Eye (tissue), 1 donor: ENCODE results near the gene DTD1.
"Not testable (repeated sequence)": the region's sequence is repeated elsewhere in the genome, so short reads cannot be mapped to it uniquely, and the experiment has no call there.

ENCODE experiments used
- DNase-seq: peaks from one replicate; pipeline ENCODE4 v3.0.0-alpha.2; 2015

Gene DTD1

GRCh38 chr20:18749528-18749927, 161.7 kb downstream of the DTD1 start:
- no peak for DNase-seq

GRCh38 chr20:18750735-18751134, 162.9 kb downstream of the DTD1 start:
- no peak for DNase-seq

DNA sequence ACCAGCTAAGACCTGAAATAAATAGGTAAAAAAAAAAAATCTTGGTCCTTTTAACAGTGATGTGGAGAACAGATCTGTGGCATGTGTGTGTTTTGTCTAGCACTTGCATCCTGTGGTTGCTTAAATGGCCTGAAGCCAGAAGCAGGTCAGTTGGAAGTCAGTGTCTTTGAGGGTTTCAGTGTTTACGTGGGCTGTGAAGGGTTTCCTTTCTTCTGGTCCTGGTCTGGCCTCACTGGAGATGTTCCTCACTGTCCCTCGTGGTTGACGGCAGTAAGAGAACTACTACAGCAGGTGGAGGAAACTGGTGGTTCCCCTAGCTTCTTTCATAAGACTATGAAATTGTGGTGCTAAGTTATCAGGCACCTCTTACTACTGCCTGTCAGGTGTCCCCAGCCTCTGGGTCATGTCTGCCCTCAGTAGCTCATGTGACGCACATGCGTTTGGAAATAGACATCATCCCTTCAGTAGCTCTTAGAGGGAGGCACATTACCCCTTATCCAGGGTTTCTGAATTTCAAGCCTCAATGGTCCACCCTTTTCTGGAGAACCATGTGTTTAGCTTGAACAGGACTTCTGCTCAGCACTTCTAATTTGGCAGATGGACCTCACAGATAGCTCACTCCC, 166.3 kb downstream of the DTD1 start:
- DNase-seq = no peak

DNA sequence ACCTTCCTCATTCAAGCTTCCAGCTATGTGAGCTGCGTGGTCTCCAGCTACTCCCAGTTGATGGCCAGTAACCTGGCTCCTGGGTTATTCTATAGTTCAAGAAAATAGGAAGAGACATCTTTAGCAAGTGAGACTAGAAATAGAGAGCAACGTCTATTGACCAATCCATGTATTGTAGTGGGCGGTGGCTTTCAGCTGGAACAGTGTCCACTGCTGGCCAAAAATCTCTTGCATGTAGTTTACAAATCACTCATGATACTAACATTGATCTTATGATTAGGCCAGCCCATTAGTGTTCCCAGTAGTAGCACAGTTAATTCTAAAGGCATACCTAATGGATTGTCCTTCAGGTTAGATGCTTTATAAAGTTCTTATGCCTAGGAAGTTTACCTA, 166.8 kb downstream of the DTD1 start:
- no peak for DNase-seq

DNA sequence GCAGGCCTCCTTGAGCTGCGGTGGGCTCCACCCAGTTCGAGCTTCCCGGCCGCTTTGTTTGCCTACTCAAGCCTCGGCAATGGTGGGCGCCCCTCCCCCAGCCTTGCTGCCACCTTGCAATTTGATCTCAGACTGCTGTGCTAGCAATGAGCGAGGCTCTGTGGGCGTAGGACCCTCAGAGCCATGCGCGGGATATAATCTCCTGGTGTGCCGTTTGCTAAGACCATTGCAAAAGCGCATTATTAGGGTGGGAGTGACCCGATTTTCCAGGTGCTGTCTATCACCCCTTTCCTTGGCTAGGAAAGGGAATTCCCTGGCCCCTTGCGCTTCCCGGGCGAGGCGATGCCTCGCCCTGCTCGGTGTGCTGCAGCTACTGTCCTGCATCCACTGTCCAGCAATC, 173.0 kb downstream of the DTD1 start:
- DNase-seq = not testable (repeated sequence)

- no peak for DNase-seq
These were observed 179.8 kb downstream of the DTD1 start for GRCh38 chr20:18767676-18768075.

DNA sequence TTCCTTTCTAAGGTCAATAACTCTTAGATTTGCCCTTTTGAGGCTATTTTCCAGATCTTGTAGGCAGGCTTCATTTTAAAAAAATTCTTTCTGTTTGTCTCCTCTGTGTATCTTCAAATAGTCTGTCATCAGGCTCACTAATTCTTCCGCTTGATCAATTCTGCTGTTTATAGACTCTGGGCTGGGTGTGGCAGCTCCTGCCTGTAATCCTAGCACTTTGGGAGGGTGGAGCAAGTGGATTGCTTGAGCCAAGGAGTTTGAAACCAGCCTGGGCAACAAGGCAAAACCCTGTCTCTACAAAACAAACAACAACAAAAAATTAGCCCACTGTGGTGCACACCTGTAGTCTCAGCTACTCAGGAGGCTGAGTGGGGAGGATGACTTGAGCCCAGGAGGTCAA, 185.7 kb downstream of the DTD1 start:
- no peak for DNase-seq

- no peak for DNase-seq
These were observed 186.4 kb downstream of the DTD1 start for GRCh38 chr20:18774207-18774606.

GRCh38 chr20:18775633-18776032, 187.8 kb downstream of the DTD1 start:
- no peak for DNase-seq

DNA sequence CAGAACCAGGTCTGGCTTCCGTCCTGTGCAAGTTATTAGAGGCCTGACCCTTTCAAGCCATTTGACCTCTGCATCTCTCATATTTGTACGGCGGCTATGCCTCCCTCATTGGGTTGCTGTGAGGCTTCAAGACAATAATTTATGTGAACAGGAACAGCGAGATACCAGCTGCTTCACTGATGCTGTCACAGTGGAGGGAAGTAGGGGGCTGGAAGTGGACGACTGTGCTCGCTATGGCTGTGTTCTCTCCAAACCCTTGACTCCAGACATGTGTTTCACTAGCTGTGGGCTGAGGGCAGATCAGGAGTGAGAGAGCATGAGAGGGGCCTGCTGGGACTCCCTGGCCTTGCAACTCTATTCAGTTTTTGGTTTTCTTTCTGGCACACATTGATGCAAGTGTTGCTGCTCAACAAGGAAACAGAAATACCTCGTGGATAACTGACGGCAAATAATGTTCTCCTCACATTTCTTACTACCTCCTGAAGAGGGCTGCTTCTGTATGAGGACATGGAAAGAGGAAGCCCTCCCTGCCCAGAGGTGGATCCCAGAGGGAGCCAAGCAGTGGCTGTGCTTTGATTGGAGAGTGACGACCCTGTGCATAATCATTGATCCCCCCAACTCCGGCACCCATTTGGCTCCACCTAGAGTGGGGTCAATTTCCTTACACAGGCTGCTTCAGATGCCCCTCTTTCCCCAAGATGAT, 191.0 kb downstream of the DTD1 start:
- DNase-seq = no peak

- no peak for DNase-seq
These were observed 192.7 kb downstream of the DTD1 start for GRCh38 chr20:18780385-18781130.

DNA sequence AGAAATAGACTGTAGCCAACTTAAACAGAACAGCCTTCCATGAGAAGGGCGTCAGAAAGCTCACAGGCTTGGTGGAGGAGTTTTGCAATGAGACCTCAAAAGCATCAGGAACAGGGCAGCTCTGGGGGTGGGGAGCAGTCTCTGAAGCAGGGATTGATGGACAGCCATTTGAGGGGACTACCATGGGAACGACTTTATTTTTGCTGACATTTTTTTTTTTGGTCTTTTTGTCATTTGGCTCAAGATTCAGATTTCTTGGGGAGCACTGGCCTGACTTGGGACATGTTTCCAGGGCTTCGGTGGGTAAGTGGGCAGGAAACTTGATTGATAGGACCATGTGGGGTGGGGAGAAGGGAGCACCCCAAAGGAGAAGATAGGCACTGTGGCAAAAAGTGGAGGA, 193.7 kb downstream of the DTD1 start:
- DNase-seq = no peak

GRCh38 chr20:18783385-18783959, 195.6 kb downstream of the DTD1 start:
- no peak for DNase-seq

DNA sequence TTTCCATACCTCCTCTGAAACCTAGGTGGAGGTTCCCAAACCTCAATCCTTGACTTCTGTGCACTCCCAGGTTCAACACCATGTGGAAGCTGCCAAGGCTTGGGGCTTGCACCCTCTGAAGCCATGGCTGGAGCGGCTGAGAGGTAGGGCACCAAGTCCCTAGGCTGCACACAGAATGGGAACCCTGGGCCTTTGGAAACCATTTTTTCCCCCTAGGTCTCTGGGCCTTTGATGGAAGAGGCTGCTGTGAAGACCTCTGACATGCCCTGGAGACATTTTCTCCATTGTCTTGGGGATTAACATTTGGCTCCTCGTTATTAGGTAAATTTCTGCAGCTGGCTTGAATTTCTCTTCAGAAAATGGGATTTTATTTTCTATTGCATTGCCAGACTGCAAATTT, 199.2 kb downstream of the DTD1 start:
- DNase-seq = not testable (repeated sequence)

DNA sequence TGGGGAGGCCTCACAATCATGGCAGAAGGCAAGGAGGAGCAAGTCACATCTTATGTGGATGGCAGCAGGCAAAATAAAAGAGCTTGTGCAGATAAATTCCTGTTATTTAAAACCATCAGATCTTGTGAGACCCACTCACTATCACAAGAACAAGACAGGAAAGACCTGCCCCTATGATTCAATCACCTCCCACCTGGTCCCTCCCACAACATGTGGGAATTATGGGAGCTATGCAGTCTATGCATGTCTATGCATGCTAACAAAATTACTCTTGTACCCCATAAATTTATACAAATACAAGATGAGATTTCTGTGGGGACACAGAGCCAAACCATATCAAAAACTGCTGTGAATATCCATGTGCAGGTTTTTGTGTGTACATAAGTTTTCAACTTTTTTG, 200.2 kb downstream of the DTD1 start:
- DNase-seq = no peak

DNA sequence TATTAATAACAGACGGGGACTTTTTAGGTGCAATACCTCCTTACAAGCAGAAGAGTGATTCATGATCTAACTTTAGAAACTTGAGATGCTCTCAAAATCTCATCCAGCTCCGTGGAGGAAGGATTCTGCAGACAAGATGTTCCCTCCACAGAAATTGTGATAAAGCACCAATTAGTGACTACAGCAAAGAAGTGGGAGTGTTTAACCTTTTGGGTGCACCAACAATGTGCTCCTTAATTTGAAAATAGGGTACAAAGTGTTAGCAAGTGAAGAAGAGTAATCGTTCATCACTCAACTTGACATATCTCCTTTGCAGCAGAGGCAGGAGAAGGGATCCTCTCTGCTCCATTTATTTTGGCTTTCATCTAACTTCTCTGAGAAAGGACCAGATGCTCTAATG, 202.9 kb downstream of the DTD1 start:
- DNase-seq = no peak

DNA sequence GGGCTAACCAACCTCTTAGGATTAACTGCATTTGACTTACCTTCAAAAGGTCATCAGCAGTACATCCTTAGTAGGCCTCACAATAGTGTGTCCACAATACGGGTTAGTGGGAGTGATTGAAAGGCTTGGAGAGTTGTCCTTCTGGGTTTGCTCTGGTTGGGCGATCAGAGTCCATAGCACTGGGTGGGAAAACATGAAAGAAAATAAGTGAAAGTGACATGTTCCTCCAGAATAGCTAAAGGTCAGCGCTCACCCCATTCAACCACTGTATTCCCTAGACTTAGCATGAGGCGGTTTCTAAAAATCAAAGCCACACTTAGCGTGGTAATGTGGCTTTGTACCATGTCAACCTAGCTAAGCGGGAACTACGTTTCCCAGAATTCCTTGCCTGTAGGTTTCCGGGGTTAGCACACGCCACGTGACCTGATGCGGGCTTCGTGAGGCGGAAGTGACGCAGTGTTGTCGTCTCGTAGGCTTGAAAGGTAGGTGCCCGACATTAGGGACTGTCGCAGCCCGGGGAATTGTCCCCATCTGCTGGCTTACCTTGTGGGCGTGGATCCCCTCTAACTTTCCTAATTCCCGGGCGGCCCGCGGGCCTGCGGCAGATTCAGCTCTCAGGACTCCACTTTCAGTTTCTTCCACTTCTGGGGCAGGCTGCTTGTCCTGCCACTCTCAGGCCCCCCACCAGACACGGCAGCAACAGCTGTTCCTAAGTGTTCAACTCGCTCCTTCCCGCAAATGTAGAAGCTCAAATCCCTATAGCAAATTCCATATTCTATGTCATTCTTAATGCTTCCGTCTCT, 206.0 kb downstream of the DTD1 start:
- peak; percentile 98 for DNase-seq

GRCh38 chr20:18794428-18794787, 206.6 kb downstream of the DTD1 start:
- DNase-seq = no peak

DNA sequence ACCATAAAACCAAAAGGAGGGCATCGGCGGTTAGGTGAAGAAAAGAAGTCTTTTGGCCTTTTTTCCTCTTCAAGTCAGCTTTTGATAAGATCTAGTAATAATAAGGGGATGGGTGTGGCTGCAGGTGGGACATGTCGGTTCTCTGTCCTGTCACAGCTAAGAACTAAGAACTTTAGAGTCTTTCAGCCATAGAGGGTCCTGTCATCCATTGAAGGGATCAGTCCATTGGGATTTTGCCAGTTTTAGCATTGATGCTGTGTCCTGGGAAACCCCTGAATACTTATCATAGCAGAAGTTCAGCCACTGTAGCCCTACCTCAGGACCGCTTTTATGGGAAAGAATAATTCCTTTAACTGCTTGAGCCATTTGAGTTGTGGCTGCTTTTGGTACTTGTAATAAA, 207.5 kb downstream of the DTD1 start:
- no peak for DNase-seq

- no peak for DNase-seq
These were observed 208.5 kb downstream of the DTD1 start for GRCh38 chr20:18796282-18796833.

- DNase-seq = no peak
These were observed 213.7 kb downstream of the DTD1 start for GRCh38 chr20:18801516-18801915.

DNA sequence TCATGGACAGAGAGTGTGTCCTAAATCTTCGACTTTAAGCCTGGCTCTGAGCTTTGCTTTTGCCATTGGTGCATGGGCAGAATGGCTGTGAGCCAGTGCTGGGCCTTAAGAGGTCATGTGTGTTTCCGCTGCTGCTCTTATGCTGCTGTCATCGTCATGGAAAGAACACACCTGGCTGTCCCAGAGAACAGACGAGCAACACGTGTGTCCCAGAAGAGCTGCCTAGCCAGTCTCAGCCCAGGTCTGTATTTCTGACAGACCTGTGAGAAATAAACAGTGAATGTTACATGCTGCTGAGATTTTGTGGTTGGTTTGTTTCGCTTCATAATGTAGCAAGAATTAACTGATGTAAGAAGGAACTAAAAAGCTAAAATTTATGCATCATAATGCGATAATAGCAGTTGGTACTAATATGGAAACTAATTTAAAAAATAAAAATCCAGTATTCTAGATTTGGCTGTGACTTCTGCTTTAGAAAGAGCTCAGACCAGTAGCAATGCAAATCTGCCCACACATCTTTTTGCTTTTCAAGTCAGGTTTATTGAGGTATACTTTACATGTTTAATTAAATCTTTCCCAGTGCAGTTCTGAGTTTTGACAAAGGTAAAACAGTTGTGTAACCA, 214.3 kb downstream of the DTD1 start:
- DNase-seq = no peak
